Measurements from ENCODE around the gene CYTH3.

DNA sequence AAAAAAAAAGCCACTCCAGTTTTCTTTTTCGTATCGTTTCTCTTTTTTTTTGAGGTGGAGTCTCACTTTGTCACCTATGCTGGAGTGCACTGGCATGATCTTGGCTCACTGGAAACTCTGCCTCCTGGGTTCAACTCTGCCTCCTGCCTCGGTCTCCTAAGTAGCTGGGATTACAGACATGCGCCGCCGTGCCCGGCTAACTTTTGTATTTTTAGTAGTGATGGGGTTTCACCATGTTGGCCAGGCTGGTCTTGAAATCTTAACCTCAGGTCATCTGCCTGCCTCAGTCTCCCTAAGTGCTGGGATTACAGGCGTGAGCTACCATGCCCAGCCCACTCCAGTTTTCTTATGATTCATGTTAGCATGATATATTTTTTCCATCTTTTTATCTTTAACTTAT lies 148.6 kb downstream of the CYTH3 start:
- TF ChIP-seq POLR2A (IDR thresholded peaks at IDR 0.05) = no peak
- TF ChIP-seq, protein P1, sequence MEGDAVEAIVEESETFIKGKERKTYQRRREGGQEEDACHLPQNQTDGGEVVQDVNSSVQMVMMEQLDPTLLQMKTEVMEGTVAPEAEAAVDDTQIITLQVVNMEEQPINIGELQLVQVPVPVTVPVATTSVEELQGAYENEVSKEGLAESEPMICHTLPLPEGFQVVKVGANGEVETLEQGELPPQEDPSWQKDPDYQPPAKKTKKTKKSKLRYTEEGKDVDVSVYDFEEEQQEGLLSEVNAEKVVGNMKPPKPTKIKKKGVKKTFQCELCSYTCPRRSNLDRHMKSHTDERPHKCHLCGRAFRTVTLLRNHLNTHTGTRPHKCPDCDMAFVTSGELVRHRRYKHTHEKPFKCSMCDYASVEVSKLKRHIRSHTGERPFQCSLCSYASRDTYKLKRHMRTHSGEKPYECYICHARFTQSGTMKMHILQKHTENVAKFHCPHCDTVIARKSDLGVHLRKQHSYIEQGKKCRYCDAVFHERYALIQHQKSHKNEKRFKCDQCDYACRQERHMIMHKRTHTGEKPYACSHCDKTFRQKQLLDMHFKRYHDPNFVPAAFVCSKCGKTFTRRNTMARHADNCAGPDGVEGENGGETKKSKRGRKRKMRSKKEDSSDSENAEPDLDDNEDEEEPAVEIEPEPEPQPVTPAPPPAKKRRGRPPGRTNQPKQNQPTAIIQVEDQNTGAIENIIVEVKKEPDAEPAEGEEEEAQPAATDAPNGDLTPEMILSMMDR (IDR thresholded peaks at IDR 0.05) = no peak

All from prostate gland (tissue), 2 donors.